ENCODE results near the gene WBP2. TPM values are rescaled to one million over a fixed set of nuclear protein-coding genes. Genes with fewer than 3 reads are reported as not detected.

Gene WBP2
- total and polyA plus RNA-seq, 9 of the 15 experiments (the other 6 are each of a cell fraction or from before 2014, with no cell fraction given): 2.2 to 74.3 (median 20.0) TPM

DNA sequence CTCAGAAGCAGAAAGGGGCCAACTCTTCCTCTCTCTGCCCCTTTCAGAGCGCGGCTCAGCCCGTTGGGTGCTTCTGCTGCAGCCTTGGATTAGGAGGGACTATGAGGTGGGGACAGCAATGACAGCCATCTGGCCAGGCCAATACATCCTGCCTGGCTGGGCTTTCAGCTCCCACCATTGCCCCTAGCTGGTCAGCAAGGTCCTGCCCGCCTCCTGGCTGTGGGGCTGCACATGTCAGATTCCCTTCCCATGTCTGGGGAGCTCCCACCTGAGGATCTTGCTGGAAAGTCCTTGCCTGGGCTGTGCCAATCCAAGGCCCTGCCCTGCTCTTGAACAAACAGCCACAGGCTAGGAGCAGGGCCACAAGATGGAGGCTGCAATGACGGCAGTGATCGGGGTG, 33.3 kb upstream of the WBP2 start:
- no peak overlapping the region for H3K4me3 ChIP-seq
- POLR2A ChIA-PET: interaction anchor here (0.6 to 15.9 kb wide), 2 partner anchors 12 to 26 kb away, joined by 4 to 169 read pairs; partner anchors contain the start of gene TRIM47

More for the DNA sequence above, 33.3 kb upstream of the WBP2 start:
- BruUV-seq (replicated peaks): no TSS peak
- Histone ChIP-seq H3K4me1 (replicated peaks in 1 of 2; ENCODE audit: control insufficient read depth in 2 of 2, insufficient read depth in 2 of 2, low read length in 2 of 2) (peaks cover 3 to 42% of the 10 kb centered on the region in 2 experiments; a peak in 4 of 5 replicates), H3K36me3 (ENCODE audit: control insufficient read depth, insufficient read depth, low read length) (peaks cover 30% of the 10 kb centered on the region; the same call in 1 of the 3 replicates), H3K79me2 (ENCODE audit: control insufficient read depth, insufficient read depth, low read length) (0 out of 3 replicates have a peak, but pooled peaks cover 3% of the 10 kb centered on the region), H3K9me3 (replicated peaks; ENCODE audit: control insufficient read depth, insufficient read depth, low read depth, low read length) (no peaks in the 10 kb centered on the region), H3K9ac (ENCODE audit: insufficient read depth in 1 of 2, low read depth in 2 of 2, low read length in 2 of 2) (peak overlapping the region in 1 of 2 experiments; percentile 11; a peak in 2 of 4 replicates), H3K4me2 (ENCODE audit: insufficient read depth, low read length) (no peak overlapping the region), H2AFZ (ENCODE audit: low read depth, low read length) (no peak overlapping the region), H4K20me1 (replicated peaks; ENCODE audit: control insufficient read depth, insufficient read depth, low read length) (no peaks in the 10 kb centered on the region), H3K27me3 (ENCODE audit: control insufficient read depth in 2 of 2, insufficient read depth in 2 of 2, low read length in 2 of 2) (no peaks in the 10 kb centered on the region), H3K27ac (ENCODE audit: extremely low read depth, low read depth, low read length) (no peak overlapping the region), H3K9me1 (ENCODE audit: control insufficient read depth, insufficient read depth, low read length) (no peaks in the 10 kb centered on the region)
- CTCF ChIA-PET (ENCODE audit: low intra/inter-chr PET ratio): no interaction called here
- DNase-seq (ENCODE audit: extremely low read depth in 1 of 4, low spot score in 3 of 4): no peak
- TF ChIP-seq, protein P1, sequence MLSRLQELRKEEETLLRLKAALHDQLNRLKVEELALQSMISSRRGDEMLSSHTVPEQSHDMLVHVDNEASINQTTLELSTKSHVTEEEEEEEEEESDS (CRISPR knock-in tag; IDR thresholded peaks at IDR 0.05): no peak
- TF ChIP-seq, protein P2, sequence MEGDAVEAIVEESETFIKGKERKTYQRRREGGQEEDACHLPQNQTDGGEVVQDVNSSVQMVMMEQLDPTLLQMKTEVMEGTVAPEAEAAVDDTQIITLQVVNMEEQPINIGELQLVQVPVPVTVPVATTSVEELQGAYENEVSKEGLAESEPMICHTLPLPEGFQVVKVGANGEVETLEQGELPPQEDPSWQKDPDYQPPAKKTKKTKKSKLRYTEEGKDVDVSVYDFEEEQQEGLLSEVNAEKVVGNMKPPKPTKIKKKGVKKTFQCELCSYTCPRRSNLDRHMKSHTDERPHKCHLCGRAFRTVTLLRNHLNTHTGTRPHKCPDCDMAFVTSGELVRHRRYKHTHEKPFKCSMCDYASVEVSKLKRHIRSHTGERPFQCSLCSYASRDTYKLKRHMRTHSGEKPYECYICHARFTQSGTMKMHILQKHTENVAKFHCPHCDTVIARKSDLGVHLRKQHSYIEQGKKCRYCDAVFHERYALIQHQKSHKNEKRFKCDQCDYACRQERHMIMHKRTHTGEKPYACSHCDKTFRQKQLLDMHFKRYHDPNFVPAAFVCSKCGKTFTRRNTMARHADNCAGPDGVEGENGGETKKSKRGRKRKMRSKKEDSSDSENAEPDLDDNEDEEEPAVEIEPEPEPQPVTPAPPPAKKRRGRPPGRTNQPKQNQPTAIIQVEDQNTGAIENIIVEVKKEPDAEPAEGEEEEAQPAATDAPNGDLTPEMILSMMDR (IDR thresholded peaks at IDR 0.05 in 2 of 3, conservative IDR thresholded peaks at IDR 0.05 in 1 of 3; ENCODE audit: insufficient read depth in 2 of 3, low read depth in 1 of 3, low read length in 3 of 3): 0 out of 6 replicates have a peak, but pooled peaks of 1 of the 3 experiments have one; percentile 9
- TF ChIP-seq TSC22D4 (tag; IDR thresholded peaks at IDR 0.05): no peak
- TF ChIP-seq POLR2AphosphoS2 (IDR thresholded peaks at IDR 0.05; ENCODE audit: low read length): 0 out of 2 replicates have a peak, but pooled peaks have one; percentile 70
- peak; percentile 47; the same call in 1 of the 2 replicates for TF ChIP-seq POLR2G (IDR thresholded peaks at IDR 0.05; ENCODE audit: low read depth, low read length)
- no peak; the same call in 2 of the 3 replicates for ATAC-seq
- in situ Hi-C loops (cut with MboI): no loop called here
- FAIRE-seq: no peak
- intact Hi-C loops (cut with micrococcal nuclease): no loop called here
- 94% methylated on average over 6 of the region's 6 CpGs for WGBS (ENCODE audit: insufficient coverage, low coverage, missing lambda C conversion rate)

Data from K562 (cell line).